HEK293T (cell line): ENCODE measurements around the gene GJD2.
A peak's percentile ranks its signal among the peaks of the same experiment; 100 is the strongest.

Source experiments
- CTCF ChIA-PET: fragments of 350-600 bp; formaldehyde crosslinking; extraction: SDS; loops from one replicate; lab custom pipeline; 2021; ENCODE audit warnings: antibody characterized with exemption, inconsistent platforms; lab: Yijun Ruan, JAX
- POLR2A ChIA-PET: fragments of 350-600 bp; formaldehyde crosslinking; extraction: SDS; loops from one replicate; lab custom pipeline; 2020; ENCODE audit warnings: antibody characterized with exemption, inconsistent platforms; lab: Yijun Ruan, JAX
- DNase-seq: peaks from one replicate; pipeline ENCODE4 v3.0.0; 2012; ENCODE audit warnings: mixed read lengths; ENCODE audit errors: extremely low spot score
- ARNT ChIP-seq: fragments of 450-650 bp; IDR thresholded peaks from 2 replicates; pipeline ENCODE4 v1.6.1; 2017; ENCODE audit warnings: mild to moderate bottlenecking
- BHLHE40 ChIP-seq: fragments of 450-650 bp; IDR thresholded peaks from 2 replicates; pipeline ENCODE4 v1.6.1; 2016; ENCODE audit warnings: mild to moderate bottlenecking, moderate library complexity, borderline replicate concordance
- CTBP1 ChIP-seq: fragments of 450-650 bp; IDR thresholded peaks from 2 replicates; pipeline ENCODE4 v1.6.1; 2016; ENCODE audit warnings: borderline replicate concordance
- ELF4 ChIP-seq: fragments of 450-650 bp; IDR thresholded peaks from 2 replicates; pipeline ENCODE4 v1.6.1; 2017; ENCODE audit warnings: antibody characterized with exemption
- FOXA1 ChIP-seq: fragments of 450-650 bp; IDR thresholded peaks from 2 replicates; pipeline ENCODE4 v1.6.1; 2016; ENCODE audit warnings: mild to moderate bottlenecking
- FOXK2 ChIP-seq: fragments of 450-650 bp; IDR thresholded peaks from 2 replicates; pipeline ENCODE4 v1.6.1; 2016; ENCODE audit warnings: mild to moderate bottlenecking
- FOXM1 ChIP-seq: fragments of 450-650 bp; IDR thresholded peaks from 2 replicates; pipeline ENCODE4 v1.6.1; 2017; ENCODE audit warnings: mild to moderate bottlenecking, borderline replicate concordance
- HDGF ChIP-seq: fragments of 450-650 bp; IDR thresholded peaks from 2 replicates; pipeline ENCODE4 v1.6.1; 2017; ENCODE audit warnings: antibody characterized with exemption, borderline replicate concordance
- L3MBTL2 ChIP-seq: fragments of 450-650 bp; conservative IDR thresholded peaks from 2 replicates; pipeline ENCODE4 v1.6.1; 2016; ENCODE audit warnings: mild to moderate bottlenecking
- LEF1 ChIP-seq: fragments of 450-650 bp; IDR thresholded peaks from 2 replicates; pipeline ENCODE4 v1.6.1; 2017; ENCODE audit warnings: mild to moderate bottlenecking, borderline replicate concordance
- NFRKB ChIP-seq: fragments of 450-650 bp; IDR thresholded peaks from 2 replicates; pipeline ENCODE4 v1.6.1; 2016; ENCODE audit warnings: mild to moderate bottlenecking, moderate library complexity
- PKNOX1 ChIP-seq: fragments of 450-650 bp; IDR thresholded peaks from 2 replicates; pipeline ENCODE4 v1.6.1; 2016
- SP1 ChIP-seq: fragments of 450-650 bp; IDR thresholded peaks from 2 replicates; pipeline ENCODE4 v1.6.1; 2017
- SUZ12 ChIP-seq: fragments of 450-650 bp; IDR thresholded peaks from 2 replicates; pipeline ENCODE4 v1.6.1; 2016; ENCODE audit warnings: mild to moderate bottlenecking
- TARDBP ChIP-seq: fragments of 450-650 bp; IDR thresholded peaks from 2 replicates; pipeline ENCODE4 v1.6.1; 2016
- ZNF384 ChIP-seq: fragments of 450-650 bp; IDR thresholded peaks from 2 replicates; pipeline ENCODE4 v1.6.1; 2016

Gene GJD2

DNA sequence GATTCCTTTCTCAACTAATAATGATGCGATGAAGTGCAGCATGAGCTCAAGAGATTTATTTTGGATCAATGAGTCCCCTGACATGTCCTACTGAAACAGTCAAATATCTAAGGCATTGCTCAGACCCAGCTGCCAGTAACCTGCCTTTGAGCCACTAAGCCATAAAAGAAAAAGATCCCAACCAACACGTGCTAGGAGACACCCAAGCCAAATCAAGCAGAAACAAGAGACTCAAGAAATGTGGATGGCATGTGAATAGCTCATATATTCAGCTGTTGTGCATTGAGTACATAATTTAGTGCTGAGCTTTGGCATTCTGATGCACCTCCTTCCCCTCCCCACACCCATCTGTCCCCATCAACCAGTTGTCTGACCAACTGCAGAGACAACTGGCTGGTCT, 29.2 kb downstream of the GJD2 start:
- CTCF ChIA-PET, result no interaction called here
- DNase-seq, result no peak
- POLR2A ChIA-PET, result no interaction called here
- TF ChIP-seq NFRKB (no peak), FOXK2 (no peak), ZNF384 (no peak), ARNT (no peak), BHLHE40 (no peak), ELF4 (no peak)

DNA sequence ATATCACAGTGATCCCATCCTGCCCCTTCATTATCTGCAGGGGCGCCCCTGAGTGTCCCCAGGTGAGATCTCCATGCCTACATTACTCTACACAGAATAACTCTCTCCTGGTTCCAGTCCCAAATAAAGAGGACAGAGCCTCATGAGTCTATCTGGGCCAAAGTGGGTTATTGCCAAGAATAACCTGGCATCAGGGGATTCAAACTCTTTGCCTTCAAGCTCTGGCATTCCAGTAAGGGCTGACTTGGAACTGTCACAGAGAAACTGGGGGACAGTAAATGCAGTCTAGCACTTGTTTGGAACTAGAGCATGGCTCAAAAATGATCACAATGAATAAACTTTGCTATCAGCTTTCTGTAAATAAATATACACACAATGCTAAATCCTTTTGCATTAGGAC, 30.3 kb downstream of the GJD2 start:
- CTCF ChIA-PET, result no interaction called here
- POLR2A ChIA-PET, result no interaction called here
- DNase-seq, result no peak
- TF ChIP-seq SP1 (no peak), ELF4 (no peak), BHLHE40 (no peak), L3MBTL2 (no peak), FOXM1 (no peak), ARNT (no peak), CTBP1 (no peak), LEF1 (no peak), HDGF (no peak), PKNOX1 (no peak), FOXK2 (no peak), FOXA1 (no peak), TARDBP (no peak), ZNF384 (no peak), NFRKB (no peak), SUZ12 (no peak)

DNA sequence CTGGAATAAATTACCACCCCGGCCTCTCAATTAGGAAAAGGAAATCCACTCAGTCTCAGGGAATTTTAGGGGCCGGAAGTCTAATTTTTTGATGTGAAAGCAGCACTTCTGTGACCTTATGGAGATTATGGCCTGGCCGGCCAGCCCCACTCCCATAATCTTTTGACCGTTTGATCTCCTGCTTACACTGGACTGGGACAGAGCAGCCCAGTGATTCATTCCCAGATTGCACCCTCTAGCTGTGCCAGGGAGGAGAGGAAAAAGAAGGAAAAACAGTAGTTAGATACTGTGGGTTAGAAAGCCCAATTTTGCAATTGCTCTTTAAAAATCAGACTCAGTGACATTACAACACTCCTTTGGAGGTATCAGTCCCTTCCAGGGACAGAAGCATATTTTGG, 32.4 kb downstream of the GJD2 start:
- no peak for DNase-seq
- CTCF ChIA-PET, result interaction anchor here (0.6 kb wide), 1 partner anchor 263 kb away, joined by 3 read pairs; no protein-coding TSS in a partner anchor
- POLR2A ChIA-PET, result interaction anchor here (0.5 kb wide), 1 partner anchor 52 kb away, joined by 3 read pairs; no protein-coding TSS in a partner anchor
- TF ChIP-seq ZNF384 (no peak), SP1 (no peak)

GRCh38 chr15:34721802-34722438, 32.9 kb downstream of the GJD2 start:
- CTCF ChIA-PET, result no interaction called here

DNA sequence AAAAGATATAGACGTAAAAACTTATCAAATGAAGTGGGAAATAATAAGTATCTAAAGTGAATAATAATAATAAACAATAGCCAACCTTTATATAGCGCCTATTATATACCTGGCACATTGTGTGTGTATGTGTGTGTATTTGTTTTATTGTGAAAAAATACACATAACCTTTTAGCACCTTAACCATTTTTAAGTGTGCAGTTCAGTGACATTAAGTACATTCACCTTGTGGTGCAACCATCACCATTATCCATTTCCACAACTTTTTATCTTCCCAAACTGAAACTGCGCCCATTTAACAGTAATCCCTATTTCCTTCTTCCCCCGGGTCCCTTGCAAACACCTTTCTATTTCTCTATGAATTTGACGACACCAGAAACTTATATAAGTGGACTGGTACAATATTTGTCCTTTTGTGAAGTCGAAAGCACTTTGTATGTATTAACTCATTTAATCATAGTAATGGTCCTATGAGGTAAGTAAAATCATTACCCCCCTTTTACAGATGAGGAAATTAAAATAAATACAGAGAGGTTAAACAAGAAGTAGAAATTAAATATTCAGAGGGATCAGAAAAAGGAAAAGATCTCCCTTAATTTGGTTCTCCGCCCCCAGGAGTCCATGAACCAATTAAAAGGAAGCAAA, 33.5 kb downstream of the GJD2 start:
- POLR2A ChIA-PET, result no interaction called here
- DNase-seq, result no peak
- TF ChIP-seq ELF4 (no peak), ARNT (no peak), FOXA1 (no peak), SP1 (no peak), CTBP1 (no peak), NFRKB (no peak), FOXM1 (no peak), SUZ12 (no peak), FOXK2 (no peak), BHLHE40 (no peak), HDGF (no peak), L3MBTL2 (no peak), TARDBP (no peak), LEF1 (no peak), ZNF384 (no peak)
- CTCF ChIA-PET, result no interaction called here

More at GRCh38 chr15:34721802-34722438, 32.9 kb downstream of the GJD2 start:
- no peak for TF ChIP-seq FOXA1
- TF ChIP-seq ARNT, result no peak
- TF ChIP-seq FOXK2, result no peak
- TF ChIP-seq L3MBTL2, result no peak
- TF ChIP-seq SUZ12, result no peak
- no peak for TF ChIP-seq PKNOX1
- DNase-seq, result peak; percentile 38
- POLR2A ChIA-PET, result interaction anchor here (0.5 kb wide), 1 partner anchor 51 kb away, joined by 3 read pairs; no protein-coding TSS in a partner anchor

- POLR2A ChIA-PET, result no interaction called here
- no peak for TF ChIP-seq L3MBTL2
- no peak for TF ChIP-seq SP1
- no peak for TF ChIP-seq ARNT
- TF ChIP-seq BHLHE40, result no peak
- no peak for TF ChIP-seq PKNOX1
- no peak for TF ChIP-seq ZNF384
- TF ChIP-seq TARDBP, result no peak
- no peak for TF ChIP-seq ELF4
- no peak for TF ChIP-seq SUZ12
- TF ChIP-seq LEF1, result no peak
- TF ChIP-seq FOXK2, result no peak
- TF ChIP-seq FOXA1, result no peak
- TF ChIP-seq FOXM1, result no peak
- TF ChIP-seq NFRKB, result no peak
- CTCF ChIA-PET, result interaction anchor here (0.6 to 2.9 kb wide), 2 partner anchors 11 to 21 kb away, joined by 3 to 10 read pairs; no protein-coding TSS in a partner anchor
- DNase-seq, result no peak
Observed at GRCh38 chr15:34719695-34720094, 35.1 kb downstream of the GJD2 start.
